Activated T-helper 9 cell treated with anti-CD3 and anti-CD28 coated beads, Interleukin-2, amount 50 U/mL, for 16 hours (primary cell): ENCODE measurements around the gene COL17A1.

Source experiments
- DNase-seq: peaks from one replicate; pipeline ENCODE4 v3.0.0-alpha.2; 2020; ENCODE audit warnings: low read depth

Gene COL17A1

GRCh38 chr10:104085801-104086400, at the start of gene COL17A1:
COL17A1 (minus strand) TSS chr10:104085880; CDS start chr10:104080673, 5,207 bp downstream.
- no peak for DNase-seq

GRCh38 chr10:104130041-104130440, 44.4 kb upstream of the COL17A1 start:
- no peak for DNase-seq

DNA sequence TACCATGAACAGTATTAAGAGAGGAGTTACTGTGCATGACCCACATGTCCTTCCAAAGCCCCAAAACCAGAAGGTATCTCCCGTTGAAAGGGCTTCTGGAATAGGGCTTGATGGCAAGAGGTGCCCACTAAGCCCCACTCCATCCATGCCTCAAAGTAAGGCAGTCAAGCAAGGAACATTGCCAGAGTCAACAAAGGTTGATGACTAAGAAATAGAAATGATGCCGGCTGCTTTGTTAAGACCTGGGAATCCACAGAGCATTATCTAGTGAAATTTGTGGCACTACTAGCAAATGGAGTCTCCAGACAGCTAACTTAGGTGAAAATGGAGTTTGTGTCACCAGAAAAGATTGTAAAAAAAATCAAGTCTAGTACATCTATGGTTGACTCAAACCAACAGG, 42.5 kb upstream of the COL17A1 start:
- DNase-seq: no peak

GRCh38 chr10:104127411-104127810, 41.7 kb upstream of the COL17A1 start:
- DNase-seq: no peak

DNA sequence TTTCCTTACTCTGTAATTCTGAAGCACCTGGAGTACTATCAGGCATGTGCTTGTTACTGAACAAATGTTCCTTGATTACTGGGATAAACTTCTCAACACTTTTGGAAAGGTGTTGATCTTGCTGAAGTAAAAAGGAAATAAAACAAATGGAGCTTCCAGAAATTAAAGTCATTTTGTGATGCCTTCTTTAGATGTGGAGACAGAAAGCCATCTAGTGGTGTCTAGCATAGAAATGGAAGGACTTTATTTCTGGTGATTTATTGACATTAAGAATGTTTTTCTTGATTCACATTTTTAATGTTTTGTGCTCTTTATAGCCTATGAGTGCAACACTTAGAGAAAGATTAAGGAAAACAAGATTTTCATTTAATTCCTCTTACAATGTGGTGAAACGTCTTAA, 37.7 kb upstream of the COL17A1 start:
- no peak for DNase-seq

- DNase-seq: no peak
Observed at GRCh38 chr10:104122225-104123107, 36.8 kb upstream of the COL17A1 start.

DNA sequence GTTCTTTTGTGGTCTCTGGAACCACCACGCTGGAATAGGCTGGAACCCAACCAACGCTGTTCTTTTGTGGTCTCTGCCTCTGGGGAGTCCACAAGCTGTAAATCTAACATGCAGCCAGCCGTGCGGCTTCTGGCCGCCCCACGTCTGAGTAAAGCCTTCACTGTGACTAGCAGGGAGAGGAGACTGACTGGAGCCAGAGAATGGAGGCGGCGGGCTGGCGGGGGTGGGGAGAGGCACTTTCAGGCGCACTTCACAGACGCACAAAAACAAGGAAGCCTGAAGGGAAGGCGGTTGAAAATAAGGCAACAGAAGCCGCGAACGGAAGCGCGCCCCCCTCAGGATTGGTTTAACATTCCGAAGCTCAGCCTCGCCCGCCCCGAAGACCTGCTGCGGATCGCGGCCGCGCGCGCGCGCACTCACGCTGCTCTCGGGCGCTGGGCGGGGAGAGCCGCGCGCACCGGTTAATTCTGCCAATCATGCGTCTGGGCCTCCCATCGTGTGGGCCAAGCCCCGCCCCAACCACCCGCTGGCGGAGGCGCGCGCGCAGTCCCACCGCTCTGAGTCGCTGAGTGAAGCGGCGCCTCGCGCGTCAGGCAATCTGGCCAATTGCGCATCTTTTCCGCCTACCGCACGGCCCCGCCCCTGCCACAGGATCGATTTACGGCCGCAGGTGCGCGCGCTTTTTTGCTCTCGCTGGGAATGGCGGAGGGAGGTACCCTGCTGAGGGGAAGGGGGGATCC, 36.0 kb upstream of the COL17A1 start, which contains the start of gene SFR1:
Gene SFR1, plus strand, starts transcription at position 687 of the 740 bp plus-strand sequence. Its CDS starts 13 bp downstream, at position 700.
- peak; percentile 99 for DNase-seq

DNA sequence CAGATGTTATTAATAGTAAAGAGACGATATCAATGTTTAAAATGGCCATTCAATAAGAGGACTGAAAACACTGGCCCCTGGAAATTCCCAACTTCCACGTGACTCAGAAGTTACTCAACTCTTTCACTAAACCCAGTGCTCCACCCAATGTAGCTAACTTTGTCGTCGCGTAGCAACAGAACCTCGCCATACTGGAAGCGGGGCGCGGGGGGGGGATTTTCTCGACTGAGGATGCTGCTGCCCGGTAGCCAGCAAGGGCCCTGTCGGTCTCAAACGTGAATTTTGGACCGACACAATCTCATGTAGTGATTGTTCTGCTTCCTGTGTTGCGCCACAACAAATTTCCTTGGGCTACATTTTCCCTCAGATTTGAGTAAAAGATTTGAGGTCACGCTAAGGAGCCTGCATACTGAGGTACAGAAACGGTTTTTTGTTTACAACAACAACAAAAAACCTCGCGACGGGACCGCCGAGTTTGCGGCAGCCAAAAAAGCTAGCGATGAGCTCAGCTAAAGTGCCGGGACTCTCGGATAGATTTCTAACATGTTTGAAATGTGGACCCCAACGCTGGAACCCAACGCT, 35.3 kb upstream of the COL17A1 start:
- peak; percentile 73 for DNase-seq

- no peak for DNase-seq
Observed at GRCh38 chr10:104120512-104120902, 34.8 kb upstream of the COL17A1 start.

GRCh38 chr10:104119996-104120395, 34.3 kb upstream of the COL17A1 start:
- DNase-seq: no peak

- no peak for DNase-seq
Observed at GRCh38 chr10:104117839-104118323, 32.2 kb upstream of the COL17A1 start.

DNA sequence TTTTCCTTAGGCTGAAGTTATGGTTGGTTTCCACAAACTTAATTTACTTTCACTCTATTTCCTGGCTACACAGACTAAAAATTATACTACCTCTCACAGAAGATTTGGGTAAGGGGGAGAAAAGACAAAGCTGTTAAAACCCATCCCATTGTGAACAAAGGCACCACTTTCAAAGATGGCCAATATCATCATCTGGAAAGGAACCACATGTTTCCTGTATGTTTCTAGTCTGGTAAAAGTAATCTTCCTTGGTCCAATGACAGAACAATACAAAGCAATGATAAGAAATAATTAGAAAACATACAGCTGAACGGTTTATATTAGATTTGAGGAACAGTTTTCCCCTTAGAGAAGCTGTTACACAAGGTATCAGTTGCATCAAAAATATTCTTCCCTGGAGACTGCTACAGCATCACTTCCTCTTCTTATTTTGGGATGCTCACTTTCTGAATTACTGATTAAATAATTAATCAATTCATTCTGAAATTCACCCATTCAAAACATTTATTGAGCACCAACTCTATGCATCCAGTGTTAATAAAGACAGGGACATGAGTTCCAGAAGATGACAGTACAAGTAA, 27.8 kb upstream of the COL17A1 start:
- no peak for DNase-seq

DNA sequence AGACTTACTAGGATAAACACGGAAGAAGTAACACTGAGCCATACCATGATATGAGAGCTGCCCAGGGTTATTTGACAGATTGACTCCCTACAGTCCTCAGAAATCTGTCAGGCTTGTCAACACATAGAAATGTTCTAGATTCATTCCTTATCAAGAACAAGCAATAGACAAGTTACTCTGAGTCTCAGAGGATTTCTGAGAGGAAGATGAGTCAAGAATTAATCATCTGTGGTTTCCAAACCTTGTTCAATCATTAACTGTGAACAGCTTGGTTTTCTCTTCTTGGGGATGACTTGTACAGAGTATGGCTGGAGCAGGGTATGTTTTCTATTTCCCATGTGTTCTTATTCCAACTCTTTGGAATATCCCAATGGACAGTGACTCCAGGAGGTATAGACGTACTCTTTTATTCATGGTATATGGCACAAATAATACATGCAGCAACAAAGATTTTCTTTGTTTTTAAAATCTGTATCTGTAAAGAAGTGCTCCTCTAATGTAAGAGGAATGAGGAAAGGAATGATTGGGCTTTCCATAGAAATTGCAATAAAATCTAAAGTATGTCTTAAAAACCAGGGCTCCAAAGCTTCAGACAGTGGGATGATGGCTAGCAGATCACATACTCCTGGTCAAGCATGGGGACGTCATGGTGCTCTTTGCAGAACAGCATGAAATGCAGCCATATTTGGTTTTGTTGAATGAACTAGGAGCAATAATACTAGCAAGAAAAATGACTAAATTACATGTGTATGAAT, 24.4 kb upstream of the COL17A1 start:
- no peak for DNase-seq

GRCh38 chr10:104104926-104105325, 19.2 kb upstream of the COL17A1 start:
- no peak for DNase-seq

DNA sequence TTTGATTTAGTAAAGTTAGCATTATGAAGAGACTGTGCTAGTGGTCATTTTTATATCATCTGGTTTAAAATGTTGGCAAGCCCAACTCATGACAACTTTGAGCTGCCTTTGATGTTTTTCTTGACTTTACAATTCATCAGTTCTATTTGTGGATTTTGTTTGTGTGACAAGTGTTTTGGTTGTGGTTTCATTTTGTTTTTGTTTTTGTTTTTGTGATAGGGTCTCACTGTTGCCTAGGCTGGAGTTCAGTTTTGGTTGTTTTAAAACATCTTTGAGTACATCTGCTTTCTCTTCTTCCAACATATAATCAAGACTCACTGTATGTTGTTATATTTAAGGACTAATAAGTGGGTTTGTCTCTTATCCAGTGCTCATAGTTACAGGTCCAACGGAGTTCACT, 18.7 kb upstream of the COL17A1 start:
- no peak for DNase-seq

GRCh38 chr10:104103956-104104355, 18.3 kb upstream of the COL17A1 start:
- no peak for DNase-seq

DNA sequence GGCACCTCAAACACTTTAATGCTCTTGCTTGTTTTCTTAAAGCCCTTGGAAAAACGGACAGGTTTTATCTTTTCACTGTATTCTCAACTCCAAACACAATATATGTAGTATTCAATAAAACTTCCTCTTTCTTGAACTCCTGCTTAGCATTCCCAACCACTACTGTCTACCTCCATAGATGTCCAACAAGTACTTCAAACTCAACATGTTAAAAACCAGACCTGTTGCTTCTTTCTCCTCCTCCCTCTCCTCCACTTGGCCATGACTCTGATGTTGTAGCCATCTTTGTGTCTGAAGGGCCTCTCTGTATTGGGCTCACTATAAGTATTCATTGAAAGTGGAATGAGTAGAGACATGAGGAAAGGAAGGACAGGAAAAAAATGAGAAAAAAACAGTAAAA, 16.2 kb upstream of the COL17A1 start:
- no peak for DNase-seq

- DNase-seq: no peak
Observed at GRCh38 chr10:104100795-104101194, 15.1 kb upstream of the COL17A1 start.

DNA sequence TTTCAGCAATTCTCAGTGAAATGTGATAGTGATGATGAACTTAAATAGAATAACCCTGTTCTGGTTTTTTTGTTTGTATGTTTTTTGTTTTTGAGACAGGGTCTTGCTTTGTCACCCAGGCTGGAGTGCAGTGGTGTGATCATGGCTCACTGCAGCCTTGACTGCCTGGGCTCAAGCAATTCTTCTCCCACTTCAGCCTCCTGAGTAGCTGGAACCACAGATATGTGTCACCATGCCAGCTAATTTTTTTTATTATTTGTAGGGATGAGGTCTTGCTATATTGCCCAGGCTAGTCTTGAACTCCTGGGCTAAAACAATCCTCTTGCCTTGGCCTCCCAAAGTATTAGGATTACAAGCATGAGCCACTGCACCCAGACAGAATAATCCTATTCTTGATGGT, 14.3 kb upstream of the COL17A1 start:
- DNase-seq: no peak

- DNase-seq: no peak
Observed at GRCh38 chr10:104099269-104099668, 13.6 kb upstream of the COL17A1 start.

GRCh38 chr10:104098358-104098925, 12.8 kb upstream of the COL17A1 start:
- DNase-seq: no peak
